Left lung (tissue), 10 donors: ENCODE data around the gene SLC12A3. TPM values are rescaled to one million over a fixed set of nuclear protein-coding genes. Genes with fewer than 3 reads are reported as not detected.

Experiments
- ATAC-seq: fragments of 200-7000 bp; cut with Tn5 transposase; one replicate; pipeline ENCODE4 v1.9.1; 2020; ENCODE audit warnings: moderate library complexity
- DNase-seq, 4 donors: peaks; one replicate each; pipeline ENCODE4 v3.0.0-alpha.2; 2013 to 2020
- H3K27ac ChIP-seq, 2 donors: fragments of 200-600 bp; sonication (generic) in 1 of 2; one replicate each; pipeline versions ENCODE4 v1.5.0 to v1.8.0; 2020 to 2021
- H3K27me3 ChIP-seq, 2 donors: fragments of 200-600 bp; sonication (generic) in 1 of 2; one replicate each; pipeline versions ENCODE4 v1.5.0 to v1.8.0; 2020 to 2021
- H3K36me3 ChIP-seq, 2 donors: fragments of 200-600 bp; sonication (generic) in 1 of 2; one replicate each; pipeline versions ENCODE4 v1.5.0 to v1.8.0; 2020 to 2021
- H3K4me1 ChIP-seq, 2 donors: fragments of 200-600 bp; one replicate each; pipeline ENCODE4 v1.8.0; 2021
- H3K4me3 ChIP-seq, 2 donors: fragments of 200-600 bp; sonication (generic) in 1 of 2; one replicate each; pipeline versions ENCODE4 v1.5.0 to v1.8.0; 2020 to 2021; ENCODE audit warnings: mild to moderate bottlenecking in 1 of 2
- H3K9me3 ChIP-seq, 2 donors: fragments of 200-600 bp; sonication (generic) in 1 of 2; one replicate each; pipeline versions ENCODE4 v1.5.0 to v1.8.0; 2020 to 2021
- intact Hi-C, 2 donors: fragments of 100-400 bp; cut with DNase I; formaldehyde crosslinking; loops; one replicate each; pipeline versions ENCODE4 v1.11.2 to v1.14.2; 2022
- polyA plus RNA-seq, 6 donors: library from polyadenylated mRNA; unstranded; fragments of 120-200 nt; gene quantifications; one replicate each; pipeline ENCODE4 v1.2.1, GENCODE V29; 2013; ENCODE audit not compliant: insufficient read length in 6 of 6
- total RNA-seq, 2 donors: library from RNA; stranded (reverse); fragmentation: NEBNext Ultra II Directional; extraction: Animal tissue kit (Norgen Biotek cat#: 25700); gene quantifications; one replicate each; pipeline ENCODE4 v1.2.1, GENCODE V29; 2021
- TF ChIP-seq, protein P1 (sequence below), 2 donors: fragments of 200-600 bp; sonication (generic) in 1 of 2; IDR thresholded peaks; one replicate each; pipeline versions ENCODE4 v1.5.0 to v1.8.0; 2021; ENCODE audit warnings: antibody characterized with exemption in 2 of 2
- donor health status: DM: no; HTN: yes; CAD: no.
- donor health status: DM: no; HTN: no; CAD: no.

Gene SLC12A3
- total and polyA plus RNA-seq, 8 donors, result 0.13 to 0.49 (median 0.20) TPM; not detected in 2

- Histone ChIP-seq H3K27me3 (no peaks in the 10 kb centered on the region), H3K27ac (peak overlapping the region; percentile 99 to 100), H3K9me3 (no peaks in the 10 kb centered on the region), H3K4me1 (peaks cover 9 to 36% of the 10 kb centered on the region in 2 donors), H3K4me3 (peak overlapping the region in 1 of 2 donors; percentile 98), H3K36me3 (peaks cover 0 to 16% of the 10 kb centered on the region in 2 donors)
- peak in 2 of 4 donors; percentile 77 to 82 for DNase-seq
- intact Hi-C loops, result no loop called here
- TF ChIP-seq, protein P1, sequence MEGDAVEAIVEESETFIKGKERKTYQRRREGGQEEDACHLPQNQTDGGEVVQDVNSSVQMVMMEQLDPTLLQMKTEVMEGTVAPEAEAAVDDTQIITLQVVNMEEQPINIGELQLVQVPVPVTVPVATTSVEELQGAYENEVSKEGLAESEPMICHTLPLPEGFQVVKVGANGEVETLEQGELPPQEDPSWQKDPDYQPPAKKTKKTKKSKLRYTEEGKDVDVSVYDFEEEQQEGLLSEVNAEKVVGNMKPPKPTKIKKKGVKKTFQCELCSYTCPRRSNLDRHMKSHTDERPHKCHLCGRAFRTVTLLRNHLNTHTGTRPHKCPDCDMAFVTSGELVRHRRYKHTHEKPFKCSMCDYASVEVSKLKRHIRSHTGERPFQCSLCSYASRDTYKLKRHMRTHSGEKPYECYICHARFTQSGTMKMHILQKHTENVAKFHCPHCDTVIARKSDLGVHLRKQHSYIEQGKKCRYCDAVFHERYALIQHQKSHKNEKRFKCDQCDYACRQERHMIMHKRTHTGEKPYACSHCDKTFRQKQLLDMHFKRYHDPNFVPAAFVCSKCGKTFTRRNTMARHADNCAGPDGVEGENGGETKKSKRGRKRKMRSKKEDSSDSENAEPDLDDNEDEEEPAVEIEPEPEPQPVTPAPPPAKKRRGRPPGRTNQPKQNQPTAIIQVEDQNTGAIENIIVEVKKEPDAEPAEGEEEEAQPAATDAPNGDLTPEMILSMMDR (IDR thresholded peaks at IDR 0.05), result no peak
- no peak for ATAC-seq
Observed at GRCh38 chr16:56930486-56931270, 65.7 kb downstream of the SLC12A3 start.

GRCh38 chr16:56931271-56931891 lies 66.4 kb downstream of the SLC12A3 start:
- H3K4me3 ChIP-seq, result peak overlapping the region; percentile 98
- TF ChIP-seq, protein P1 (IDR thresholded peaks at IDR 0.05), result no peak
- H3K36me3 ChIP-seq, result peaks cover 0 to 23% of the 10 kb centered on the region in 2 donors
- DNase-seq (peak in 1 of 4 donors; percentile 46), ATAC-seq (peak; percentile 4)
- H3K27ac ChIP-seq, result peak overlapping the region; percentile 99 to 100
- no peaks in the 10 kb centered on the region for H3K9me3 ChIP-seq
- intact Hi-C loops, result no loop called here
- H3K4me1 ChIP-seq, result peaks cover 16 to 43% of the 10 kb centered on the region in 2 donors
- no peaks in the 10 kb centered on the region for H3K27me3 ChIP-seq

DNA sequence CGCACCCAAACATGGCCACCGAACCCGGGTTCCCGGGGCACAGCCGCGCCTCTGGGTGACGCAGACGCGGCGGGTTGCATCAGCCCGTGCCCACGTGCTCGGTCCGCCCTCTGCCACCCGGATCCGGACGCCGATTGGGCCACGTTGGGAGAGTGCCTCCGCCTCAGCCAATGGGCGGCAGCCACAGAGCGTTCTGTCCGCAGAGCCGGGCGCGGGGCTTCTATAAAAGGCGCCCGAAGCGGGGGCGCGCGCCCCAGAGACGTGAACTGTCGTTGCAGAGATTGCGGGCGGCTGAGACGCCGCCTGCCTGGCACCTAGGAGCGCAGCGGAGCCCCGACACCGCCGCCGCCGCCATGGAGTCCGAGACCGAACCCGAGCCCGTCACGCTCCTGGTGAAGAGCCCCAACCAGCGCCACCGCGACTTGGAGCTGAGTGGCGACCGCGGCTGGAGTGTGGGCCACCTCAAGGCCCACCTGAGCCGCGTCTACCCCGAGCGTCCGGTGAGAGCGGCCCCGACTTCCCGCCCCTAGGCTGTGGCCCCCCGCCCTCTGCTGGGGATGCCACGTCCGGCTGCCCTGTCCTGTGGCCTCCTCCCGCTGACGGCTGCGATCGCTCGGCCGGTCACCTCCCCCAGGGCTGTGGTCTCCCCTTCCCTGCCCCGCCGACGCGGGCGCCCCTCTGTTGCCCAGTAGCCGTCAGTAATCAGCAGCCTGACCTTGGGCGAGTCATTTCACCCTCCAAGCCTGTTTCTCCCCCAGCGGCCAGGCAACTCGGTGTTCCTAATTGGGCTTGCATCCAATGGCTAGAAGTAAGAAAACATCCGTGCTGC lies 67.1 kb downstream of the SLC12A3 start, which contains the start of gene HERPUD1:
Gene HERPUD1, plus strand, starts transcription at position 251 of the 829 bp plus-strand sequence. Its CDS starts 103 bp downstream, at position 354.
- DNase-seq, result peak; percentile 97 to 99 (median 98)
- Histone ChIP-seq H3K4me3 (peak within 1 kb of the TSS; percentile 98), H3K27me3 (no peaks in the 10 kb centered on the region), H3K36me3 (peaks cover 6 to 30% of the 10 kb centered on the region in 2 donors), H3K9me3 (no peaks in the 10 kb centered on the region), H3K4me1 (peaks cover 16 to 50% of the 10 kb centered on the region in 2 donors), H3K27ac (peak within 1 kb of the TSS; percentile 99 to 100)
- intact Hi-C loops, result no loop called here
- TF ChIP-seq, protein P1 (IDR thresholded peaks at IDR 0.05), result peak in 1 of 2 donors; percentile 8
- ATAC-seq, result peak; percentile 93

- Histone ChIP-seq H3K4me1 (peaks cover 16 to 59% of the 10 kb centered on the region in 2 donors), H3K27ac (peak overlapping the region; percentile 99 to 100), H3K27me3 (no peaks in the 10 kb centered on the region), H3K36me3 (peaks cover 9 to 39% of the 10 kb centered on the region in 2 donors), H3K4me3 (peak overlapping the region; percentile 98), H3K9me3 (no peaks in the 10 kb centered on the region)
- ATAC-seq (peak; percentile 70), DNase-seq (peak; percentile 68 to 94 (median 88))
- TF ChIP-seq, protein P1 (IDR thresholded peaks at IDR 0.05), result no peak
- intact Hi-C loops, result no loop called here
Observed at GRCh38 chr16:56932721-56933619, 68.0 kb downstream of the SLC12A3 start.
